HEK293 (cell line): ENCODE measurements around the gene RELT.

ENCODE experiments used
- ATF2 ChIP-seq: fragments of 450-650 bp; formaldehyde crosslinking; IDR thresholded peaks from 2 replicates; pipeline ENCODE4 v1.5.1; 2016; ENCODE audit warnings: missing biosample characterization, missing genetic modification characterization, low read depth
- INSM2 ChIP-seq: fragments of 450-650 bp; formaldehyde crosslinking; IDR thresholded peaks from 2 replicates; pipeline ENCODE4 v1.5.1; 2016; ENCODE audit warnings: missing biosample characterization, missing genetic modification characterization
- SP2 ChIP-seq: fragments of 450-650 bp; formaldehyde crosslinking; IDR thresholded peaks from 2 replicates; pipeline ENCODE4 v1.5.1; 2016; ENCODE audit warnings: missing biosample characterization, missing genetic modification characterization
- ZNF121 ChIP-seq: fragments of 450-650 bp; formaldehyde crosslinking; IDR thresholded peaks from 2 replicates; pipeline ENCODE4 v1.5.1; 2016; ENCODE audit warnings: missing biosample characterization, missing genetic modification characterization
- TF ChIP-seq, protein P1 (sequence below): fragments of 450-650 bp; formaldehyde crosslinking; IDR thresholded peaks from 2 replicates; pipeline ENCODE4 v1.5.1; 2016; ENCODE audit warnings: missing biosample characterization, missing genetic modification characterization

GRCh38 chr11:73410627-73411026, 34.4 kb downstream of the RELT start:
- TF ChIP-seq SP2 (tag by site-specific recombination) (no peak), ATF2 (tag by site-specific recombination) (no peak), INSM2 (tag by site-specific recombination) (no peak), ZNF121 (tag by site-specific recombination) (no peak)
- TF ChIP-seq, protein P1, sequence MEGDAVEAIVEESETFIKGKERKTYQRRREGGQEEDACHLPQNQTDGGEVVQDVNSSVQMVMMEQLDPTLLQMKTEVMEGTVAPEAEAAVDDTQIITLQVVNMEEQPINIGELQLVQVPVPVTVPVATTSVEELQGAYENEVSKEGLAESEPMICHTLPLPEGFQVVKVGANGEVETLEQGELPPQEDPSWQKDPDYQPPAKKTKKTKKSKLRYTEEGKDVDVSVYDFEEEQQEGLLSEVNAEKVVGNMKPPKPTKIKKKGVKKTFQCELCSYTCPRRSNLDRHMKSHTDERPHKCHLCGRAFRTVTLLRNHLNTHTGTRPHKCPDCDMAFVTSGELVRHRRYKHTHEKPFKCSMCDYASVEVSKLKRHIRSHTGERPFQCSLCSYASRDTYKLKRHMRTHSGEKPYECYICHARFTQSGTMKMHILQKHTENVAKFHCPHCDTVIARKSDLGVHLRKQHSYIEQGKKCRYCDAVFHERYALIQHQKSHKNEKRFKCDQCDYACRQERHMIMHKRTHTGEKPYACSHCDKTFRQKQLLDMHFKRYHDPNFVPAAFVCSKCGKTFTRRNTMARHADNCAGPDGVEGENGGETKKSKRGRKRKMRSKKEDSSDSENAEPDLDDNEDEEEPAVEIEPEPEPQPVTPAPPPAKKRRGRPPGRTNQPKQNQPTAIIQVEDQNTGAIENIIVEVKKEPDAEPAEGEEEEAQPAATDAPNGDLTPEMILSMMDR, result no peak
